CD14-positive monocyte (primary cell): Measurements from ENCODE around the gene PDGFA. TPM values are rescaled to one million over a fixed set of nuclear protein-coding genes. Genes with fewer than 3 reads are reported as not detected.
A peak's percentile ranks its signal among the peaks of the same experiment; 100 is the strongest.

Source experiments
- DNase-seq, 3 donors: peaks; one replicate each; pipeline ENCODE4 v3.0.0-alpha.2; 2011 to 2022
- H2AFZ ChIP-seq: 2 replicates; pipeline ENCODE4 v1.6.0; 2012; ENCODE audit warnings: mild to moderate bottlenecking, low read depth, low read length, inconsistent platforms; ENCODE audit not compliant: insufficient read depth, poor library complexity, severe bottlenecking
- H3K27ac ChIP-seq, 2 donors: 1 replicate in 1 of 2; 2 replicates in 1 of 2; pipeline ENCODE4 v1.5.1; 2012 to 2013; ENCODE audit warnings: low read length in 2 of 2, control low read depth in 1 of 2, inconsistent platforms in 1 of 2, low read depth in 1 of 2, mild to moderate bottlenecking in 1 of 2
- H3K27me3 ChIP-seq, 2 donors: one replicate each; pipeline versions ENCODE4 v1.6.0 to v1.6.1; 2011 to 2013; ENCODE audit warnings: low read length in 2 of 2; ENCODE audit not compliant: control insufficient read depth in 2 of 2, insufficient read depth in 2 of 2
- H3K36me3 ChIP-seq, 2 donors: replicated peaks in 1 of 2; 1 replicate in 1 of 2; 2 replicates in 1 of 2; pipeline versions ENCODE4 v1.5.1 to v1.6.1; 2012 to 2013; ENCODE audit warnings: low read length in 2 of 2, control low read depth in 1 of 2, inconsistent platforms in 1 of 2, mild to moderate bottlenecking in 1 of 2; ENCODE audit not compliant: insufficient read depth in 2 of 2, control insufficient read depth in 1 of 2
- H3K4me1 ChIP-seq, 2 donors: 1 replicate in 1 of 2; 2 replicates in 1 of 2; pipeline versions ENCODE4 v1.5.1 to v1.6.1; 2012 to 2013; ENCODE audit warnings: low read length in 2 of 2, control low read depth in 1 of 2, inconsistent platforms in 1 of 2, mild to moderate bottlenecking in 1 of 2, moderate library complexity in 1 of 2; ENCODE audit not compliant: insufficient read depth in 2 of 2, control insufficient read depth in 1 of 2
- H3K4me2 ChIP-seq: replicated peaks from 2 replicates; pipeline ENCODE3; 2012; ENCODE audit warnings: low read length, moderate library complexity, mild to moderate bottlenecking; ENCODE audit not compliant: poor library complexity, severe bottlenecking; ENCODE audit errors: extremely low read depth
- H3K4me3 ChIP-seq, 3 experiments: fragments of 200-600 bp in 1 of 3; sonication (generic) in 1 of 3; replicated peaks in 1 of 3; 1 replicate in 2 of 3; 2 replicates in 1 of 3; pipeline ENCODE4 v1.5.1; 2011 to 2013; ENCODE audit warnings: low read length in 3 of 3, mild to moderate bottlenecking in 3 of 3, control low read depth in 2 of 3, low read depth in 2 of 3, inconsistent platforms in 1 of 3, moderate library complexity in 1 of 3
- H3K79me2 ChIP-seq: 2 replicates; pipeline ENCODE4 v1.6.0; 2012; ENCODE audit warnings: mild to moderate bottlenecking, control low read depth, inconsistent platforms, low read length, moderate library complexity; ENCODE audit not compliant: insufficient read depth
- H3K9ac ChIP-seq: 2 replicates; pipeline ENCODE4 v1.6.0; 2017; ENCODE audit warnings: low read length, mild to moderate bottlenecking; ENCODE audit not compliant: insufficient read depth, poor library complexity, severe bottlenecking
- H3K9me3 ChIP-seq, 2 donors: replicated peaks in 1 of 2; 1 replicate in 1 of 2; 2 replicates in 1 of 2; pipeline versions ENCODE4 v1.5.1 to v1.6.1; 2012 to 2013; ENCODE audit warnings: low read length in 2 of 2, control low read depth in 1 of 2; ENCODE audit not compliant: control insufficient read depth in 1 of 2, insufficient read depth in 1 of 2
- H4K20me1 ChIP-seq: 2 replicates; pipeline ENCODE4 v1.6.0; 2012; ENCODE audit warnings: mild to moderate bottlenecking, low read length, control low read depth, moderate library complexity; ENCODE audit not compliant: insufficient read depth
- H3K27ac Mint-ChIP-seq, 7 donors: one replicate each; pipeline ENCODE4 v1.8.0; 2020; ENCODE audit warnings: mild to moderate bottlenecking in 7 of 7, mixed read lengths in 7 of 7, moderate library complexity in 6 of 7, inconsistent platforms in 2 of 7
- H3K27me3 Mint-ChIP-seq, 3 donors: one replicate each; pipeline ENCODE4 v1.8.0; 2021 to 2022; ENCODE audit warnings: low read depth in 3 of 3, mild to moderate bottlenecking in 3 of 3, mixed read lengths in 3 of 3, moderate library complexity in 3 of 3, inconsistent platforms in 1 of 3
- H3K36me3 Mint-ChIP-seq, 2 donors: one replicate each; pipeline ENCODE4 v1.8.0; 2020; ENCODE audit warnings: mixed read lengths in 2 of 2, inconsistent platforms in 1 of 2, mild to moderate bottlenecking in 1 of 2
- H3K4me1 Mint-ChIP-seq: one replicate; pipeline ENCODE4 v1.8.0; 2020; ENCODE audit warnings: mild to moderate bottlenecking, mixed read lengths
- H3K4me3 Mint-ChIP-seq, 2 donors: one replicate each; pipeline ENCODE4 v1.8.0; 2020; ENCODE audit warnings: mild to moderate bottlenecking in 2 of 2, mixed read lengths in 2 of 2, moderate library complexity in 1 of 2
- H3K9me3 Mint-ChIP-seq, 7 donors: one replicate each; pipeline ENCODE4 v1.8.0; 2020 to 2022; ENCODE audit warnings: mixed read lengths in 7 of 7, mild to moderate bottlenecking in 6 of 7, moderate library complexity in 6 of 7, inconsistent platforms in 2 of 7
- WGBS: methylation state at CpG from one replicate; pipeline ENCODE4 v1.1.5; 2013; ENCODE audit warnings: missing lambda C conversion rate; ENCODE audit not compliant: insufficient coverage; 5-methylcytosine and 5-hydroxymethylcytosine counted together
- intact Hi-C, 2 donors: fragments of 100-400 bp; cut with micrococcal nuclease; formaldehyde crosslinking; loops; one replicate each; pipeline versions ENCODE4 v1.15.0 to v1.15.1; 2023
- polyA plus RNA-seq, 3 donors: library from polyadenylated mRNA; depleted of rRNA in 1 of 3; unstranded in 2 of 3; stranded (reverse) in 1 of 3; fragments of 300-500 nt in 2 of 3; fragments of >200 nt in 1 of 3; fragmentation: Illumina TruSeq in 2 of 3; gene quantifications; 1 replicate in 2 of 3; 2 replicates in 1 of 3; pipeline ENCODE4 v1.2.3, GENCODE V29; 2012 to 2021
- TF ChIP-seq, protein P1 (sequence below): fragments of 200-600 bp; IDR thresholded peaks from one replicate; pipeline ENCODE4 v1.8.0; 2022; ENCODE audit warnings: antibody characterized with exemption, mild to moderate bottlenecking

Gene PDGFA
- polyA plus RNA-seq, 3 donors = 0.29 TPM; not detected in 2

DNA sequence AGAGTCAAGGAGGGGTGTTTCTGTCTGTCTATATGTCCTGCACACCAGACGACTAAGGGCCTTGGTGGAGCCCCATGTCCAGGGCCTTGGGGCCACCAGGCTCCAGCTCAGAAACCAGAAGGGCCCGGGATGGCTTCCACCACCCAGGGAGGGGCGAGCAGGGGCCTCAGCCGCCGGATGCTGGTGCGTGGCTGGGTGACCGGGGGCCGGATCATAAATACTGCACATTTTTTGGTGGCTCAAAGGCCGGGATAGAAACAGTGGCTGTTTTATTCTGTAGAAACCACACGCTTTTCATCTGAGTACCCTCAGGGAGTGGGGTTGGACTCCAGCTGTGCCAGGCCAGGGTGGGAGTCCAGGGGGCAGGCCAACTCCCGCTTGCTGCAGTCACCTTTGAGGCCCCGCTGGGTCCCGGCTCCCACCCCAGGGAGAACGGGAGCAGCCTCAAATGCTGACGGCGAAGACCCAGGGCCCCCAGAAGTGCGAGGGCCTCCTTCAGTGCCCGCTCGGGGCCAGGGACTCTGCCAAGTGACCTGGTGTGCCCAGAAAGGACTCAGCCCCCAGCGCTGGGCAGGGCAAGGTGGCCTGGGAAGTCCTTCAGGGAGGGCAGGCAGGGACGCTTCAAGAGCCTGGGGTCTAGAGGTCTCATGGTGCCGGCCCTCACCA is 28.2 kb downstream of the PDGFA start:
- H3K9me3 Mint-ChIP-seq = peaks cover 0 to 7% (median 2%) of the 10 kb centered on the region in 7 donors

DNA sequence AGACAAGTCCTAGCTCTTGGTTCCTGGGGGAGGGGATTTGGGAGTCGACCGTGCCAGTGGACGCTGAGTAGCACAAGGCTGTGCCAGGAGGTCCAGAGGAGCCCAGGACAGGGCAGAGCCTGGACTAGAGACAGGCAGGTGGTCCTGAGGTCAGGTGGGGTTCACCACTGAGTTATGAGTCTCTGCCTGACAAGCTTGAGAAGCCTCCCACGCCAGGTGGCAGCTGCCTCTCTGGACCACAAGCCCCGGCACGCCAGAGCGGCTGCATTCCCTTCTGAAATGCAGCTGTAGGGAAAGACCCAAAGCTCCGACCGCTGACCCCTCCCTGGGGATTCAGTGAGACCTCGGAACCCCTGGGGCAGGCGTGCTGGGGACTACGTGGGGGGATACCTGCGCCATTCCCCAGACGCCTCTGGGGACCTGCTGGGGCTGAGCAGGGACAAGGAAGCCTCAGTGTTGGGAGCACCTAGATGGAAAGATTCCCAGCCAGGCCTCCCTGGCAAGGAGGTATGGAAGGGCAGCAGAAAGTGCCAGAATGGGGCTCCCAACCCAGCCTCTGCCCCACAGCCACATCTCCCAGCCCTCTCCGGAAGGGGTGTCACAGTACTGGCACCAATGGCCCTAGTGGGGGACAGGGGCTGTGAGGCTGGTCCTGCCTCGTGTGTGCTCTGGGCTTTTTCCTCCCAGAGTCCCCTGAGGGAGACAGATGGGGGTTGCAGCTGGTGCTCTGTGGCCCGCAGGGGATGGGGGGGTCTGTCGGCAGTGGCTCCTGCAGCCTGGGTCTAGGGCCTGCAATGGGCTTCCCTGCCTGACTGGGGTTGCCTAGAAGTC is 29.0 kb downstream of the PDGFA start:
- intact Hi-C loops = no loop called here
- Mint-ChIP-seq H3K9me3 (peaks cover 0 to 7% (median 1%) of the 10 kb centered on the region in 7 donors), H3K4me1 (no peaks in the 10 kb centered on the region), H3K36me3 (no peaks in the 10 kb centered on the region), H3K4me3 (no peak overlapping the region), H3K27ac (peak overlapping the region in 1 of 7 donors; percentile 13), H3K27me3 (peaks cover 13 to 20% (median 14%) of the 10 kb centered on the region in 3 donors)
- no peak overlapping the region for H3K9ac ChIP-seq
- 88% methylated on average over 12 of the region's 18 CpGs for WGBS
- no peak overlapping the region for H3K27ac ChIP-seq
- H3K79me2 ChIP-seq = no peaks in the 10 kb centered on the region
- H4K20me1 ChIP-seq = no peaks in the 10 kb centered on the region
- no peak overlapping the region for H3K4me3 ChIP-seq
- peaks cover 0 to 10% of the 10 kb centered on the region in 2 donors for H3K9me3 ChIP-seq
- no peak for DNase-seq
- H2AFZ ChIP-seq = no peak overlapping the region
- H3K27me3 ChIP-seq = peaks cover 0 to 4% of the 10 kb centered on the region in 2 donors
- H3K36me3 ChIP-seq = no peaks in the 10 kb centered on the region
- H3K4me2 ChIP-seq = no peak overlapping the region
- TF ChIP-seq, protein P1, sequence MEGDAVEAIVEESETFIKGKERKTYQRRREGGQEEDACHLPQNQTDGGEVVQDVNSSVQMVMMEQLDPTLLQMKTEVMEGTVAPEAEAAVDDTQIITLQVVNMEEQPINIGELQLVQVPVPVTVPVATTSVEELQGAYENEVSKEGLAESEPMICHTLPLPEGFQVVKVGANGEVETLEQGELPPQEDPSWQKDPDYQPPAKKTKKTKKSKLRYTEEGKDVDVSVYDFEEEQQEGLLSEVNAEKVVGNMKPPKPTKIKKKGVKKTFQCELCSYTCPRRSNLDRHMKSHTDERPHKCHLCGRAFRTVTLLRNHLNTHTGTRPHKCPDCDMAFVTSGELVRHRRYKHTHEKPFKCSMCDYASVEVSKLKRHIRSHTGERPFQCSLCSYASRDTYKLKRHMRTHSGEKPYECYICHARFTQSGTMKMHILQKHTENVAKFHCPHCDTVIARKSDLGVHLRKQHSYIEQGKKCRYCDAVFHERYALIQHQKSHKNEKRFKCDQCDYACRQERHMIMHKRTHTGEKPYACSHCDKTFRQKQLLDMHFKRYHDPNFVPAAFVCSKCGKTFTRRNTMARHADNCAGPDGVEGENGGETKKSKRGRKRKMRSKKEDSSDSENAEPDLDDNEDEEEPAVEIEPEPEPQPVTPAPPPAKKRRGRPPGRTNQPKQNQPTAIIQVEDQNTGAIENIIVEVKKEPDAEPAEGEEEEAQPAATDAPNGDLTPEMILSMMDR = no peak
- H3K4me1 ChIP-seq = no peaks in the 10 kb centered on the region

More for the DNA sequence above, 28.2 kb downstream of the PDGFA start:
- H3K27ac Mint-ChIP-seq = no peak overlapping the region
- DNase-seq = no peak
- Histone ChIP-seq H3K9me3 (peaks cover 0 to 10% of the 10 kb centered on the region in 2 donors), H3K36me3 (no peaks in the 10 kb centered on the region), H3K4me3 (no peak overlapping the region), H2AFZ (no peak overlapping the region), H3K79me2 (no peaks in the 10 kb centered on the region), H3K4me1 (no peaks in the 10 kb centered on the region), H3K27ac (no peak overlapping the region), H4K20me1 (no peaks in the 10 kb centered on the region), H3K4me2 (no peak overlapping the region), H3K9ac (no peak overlapping the region), H3K27me3 (peaks cover 0 to 4% of the 10 kb centered on the region in 2 donors)
- WGBS = 90% methylated on average over 22 of the region's 22 CpGs
- no peaks in the 10 kb centered on the region for H3K36me3 Mint-ChIP-seq
- H3K4me3 Mint-ChIP-seq = no peak overlapping the region
- H3K4me1 Mint-ChIP-seq = no peaks in the 10 kb centered on the region
- intact Hi-C loops = no loop called here
- H3K27me3 Mint-ChIP-seq = peaks cover 11 to 14% (median 13%) of the 10 kb centered on the region in 3 donors
- TF ChIP-seq, protein P1 = no peak
